Activated T-helper 2 cell treated with anti-CD3 and anti-CD28 coated beads, Interferon-gamma antibody, Interleukin-2, Interleukin-4, amounts not matched to agents 10 μg/mL and 5 μg/mL and 100 μg/mL, durations not matched to agents 14 hours and 24 hours and 36 hours (primary cell): ENCODE data around the gene TAF4. TPM values are rescaled to one million over a fixed set of nuclear protein-coding genes. Genes with fewer than 3 reads are reported as not detected.

Experiments
- DNase-seq: peaks from one replicate; pipeline ENCODE4 v3.0.0; 2021; ENCODE audit warnings: low spot score
- H3K27ac Mint-ChIP-seq: one replicate; pipeline ENCODE4 v1.8.0; 2021; ENCODE audit warnings: mixed read lengths
- H3K27me3 Mint-ChIP-seq: one replicate; pipeline ENCODE4 v1.8.0; 2021; ENCODE audit warnings: low read depth, mixed read lengths
- H3K36me3 Mint-ChIP-seq: one replicate; pipeline ENCODE4 v1.8.0; 2021; ENCODE audit warnings: low read depth, mixed read lengths
- H3K4me1 Mint-ChIP-seq: one replicate; pipeline ENCODE4 v1.8.0; 2021; ENCODE audit warnings: low read depth, mixed read lengths
- H3K4me3 Mint-ChIP-seq: one replicate; pipeline ENCODE4 v1.8.0; 2021; ENCODE audit warnings: low read depth, mild to moderate bottlenecking, moderate library complexity, mixed read lengths
- H3K9me3 Mint-ChIP-seq: one replicate; pipeline ENCODE4 v1.8.0; 2021; ENCODE audit warnings: mixed read lengths
- intact Hi-C: fragments of 100-400 bp; cut with micrococcal nuclease; formaldehyde crosslinking; loops from one replicate; pipeline ENCODE4 v1.15.1; 2023
- total RNA-seq: library from RNA; stranded (reverse); gene quantifications from 2 replicates; pipeline ENCODE4 v1.2.3, GENCODE V29; 2022

The TAF4 gene
- total RNA-seq, 1 donor from 2014 or later = 26.9 TPM

DNA sequence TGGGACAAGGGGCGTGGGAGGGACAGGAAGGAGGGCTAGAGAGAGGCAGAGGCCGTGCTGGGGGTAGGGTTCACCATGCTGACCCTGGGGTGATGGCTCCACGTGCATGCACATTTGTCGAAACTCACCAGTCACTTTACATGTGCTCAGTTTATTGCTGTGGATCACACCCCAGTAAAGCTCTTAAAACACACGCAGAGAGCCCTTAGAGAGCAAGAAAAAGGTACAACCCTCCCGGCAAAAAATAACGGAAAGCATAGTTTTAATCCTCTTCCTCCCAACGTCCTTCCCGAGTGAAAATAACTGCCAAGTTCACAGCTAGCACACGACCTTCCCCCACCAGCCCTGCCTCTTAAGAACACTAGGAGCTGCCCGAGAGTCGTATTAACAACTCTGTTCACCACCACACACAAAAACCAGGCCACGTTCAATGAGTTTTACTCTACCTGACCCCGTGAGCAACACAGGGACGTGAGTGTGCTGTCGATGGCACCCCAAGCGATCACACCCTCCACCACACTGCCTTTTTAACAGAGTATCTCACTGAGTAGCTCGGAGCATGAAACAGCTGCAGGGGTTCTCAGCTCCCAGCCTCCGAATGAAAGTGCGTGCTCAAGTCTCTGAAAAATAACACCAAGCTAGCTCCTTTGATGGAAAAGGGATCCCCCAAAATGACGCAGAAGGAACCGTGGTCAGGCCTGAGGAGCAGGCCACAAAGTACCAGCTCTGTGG is 39.7 kb downstream of the TAF4 start:
- intact Hi-C loops = no loop called here
- H3K4me1 Mint-ChIP-seq = peaks cover 12% of the 10 kb centered on the region
- H3K27me3 Mint-ChIP-seq = no peaks in the 10 kb centered on the region
- H3K36me3 Mint-ChIP-seq = peaks cover 4% of the 10 kb centered on the region
- H3K27ac Mint-ChIP-seq = no peak overlapping the region
- DNase-seq = no peak
- no peaks in the 10 kb centered on the region for H3K9me3 Mint-ChIP-seq
- H3K4me3 Mint-ChIP-seq = no peak overlapping the region

DNA sequence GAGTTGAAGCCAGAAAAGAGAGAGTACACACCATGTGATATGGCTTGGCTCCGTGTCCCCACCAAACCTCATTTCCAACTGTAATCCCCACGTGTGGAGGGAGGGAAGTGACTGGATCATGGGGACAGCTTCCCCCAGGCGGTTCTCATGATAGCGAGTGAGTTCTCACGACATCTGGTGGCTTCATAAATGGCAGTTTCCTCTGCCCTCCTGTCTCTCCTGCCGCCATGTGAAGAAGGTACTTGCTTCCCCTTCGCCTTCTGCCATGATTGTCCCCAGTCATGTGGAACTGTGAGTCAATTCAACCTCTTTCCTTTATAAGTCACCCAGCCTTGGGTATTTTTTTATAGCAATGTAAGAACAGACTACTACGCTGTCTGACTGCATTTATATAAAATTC is 40.3 kb downstream of the TAF4 start:
- Mint-ChIP-seq H3K4me3 (no peak overlapping the region), H3K36me3 (peaks cover 4% of the 10 kb centered on the region), H3K27ac (no peak overlapping the region), H3K9me3 (no peaks in the 10 kb centered on the region), H3K27me3 (no peaks in the 10 kb centered on the region), H3K4me1 (peaks cover 6% of the 10 kb centered on the region)
- no peak for DNase-seq
- intact Hi-C loops = no loop called here

DNA sequence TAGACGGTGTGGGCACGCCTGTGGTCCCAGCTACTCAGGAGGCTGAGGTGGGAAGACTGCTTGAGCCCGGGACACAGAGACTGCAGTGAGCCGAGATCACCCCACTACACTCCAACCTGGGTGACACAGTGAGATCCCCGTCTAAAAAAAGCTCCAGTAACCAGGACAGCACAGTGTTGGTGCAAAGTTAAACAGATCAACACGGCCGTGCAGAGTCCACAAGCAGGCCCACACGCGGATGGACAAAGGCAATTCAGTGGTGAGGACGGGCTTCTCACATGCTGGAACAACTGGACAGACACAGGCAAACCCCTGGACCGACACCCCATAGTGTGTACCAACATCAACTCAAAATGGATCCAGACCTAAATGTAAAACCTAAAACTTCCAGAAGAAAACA is 41.7 kb downstream of the TAF4 start:
- Mint-ChIP-seq H3K9me3 (no peaks in the 10 kb centered on the region), H3K4me3 (no peak overlapping the region), H3K27ac (no peak overlapping the region), H3K36me3 (peaks cover 4% of the 10 kb centered on the region), H3K4me1 (peaks cover 6% of the 10 kb centered on the region), H3K27me3 (no peaks in the 10 kb centered on the region)
- DNase-seq = no peak
- intact Hi-C loops = no loop called here

DNA sequence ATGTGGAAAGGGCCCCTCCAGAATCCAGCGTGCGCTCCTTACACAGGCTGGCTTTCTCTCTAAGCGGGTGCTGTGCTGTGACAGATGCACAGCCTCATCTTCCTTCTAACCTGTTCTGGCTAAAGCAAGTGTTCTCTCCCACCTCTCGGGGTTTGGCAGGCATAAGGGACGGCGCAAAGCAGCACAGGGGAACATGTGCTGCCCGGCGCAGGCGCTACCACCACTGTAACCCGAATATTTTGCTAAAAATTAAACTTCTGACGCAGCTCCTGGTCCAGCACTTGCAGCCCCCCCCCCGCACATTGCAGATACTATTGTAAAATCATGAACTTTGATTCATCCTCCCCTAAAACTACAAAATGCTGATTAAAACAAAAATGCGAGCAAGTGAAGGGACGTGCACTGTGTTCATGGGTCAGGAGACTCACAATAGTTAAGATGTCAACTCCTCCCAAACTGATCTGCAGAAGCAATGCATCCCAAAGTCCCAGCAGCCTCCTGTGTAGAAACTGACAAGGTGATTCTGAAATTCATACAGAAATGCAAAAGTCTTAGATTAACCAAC is 43.0 kb downstream of the TAF4 start:
- intact Hi-C loops = no loop called here
- no peaks in the 10 kb centered on the region for H3K27me3 Mint-ChIP-seq

DNA sequence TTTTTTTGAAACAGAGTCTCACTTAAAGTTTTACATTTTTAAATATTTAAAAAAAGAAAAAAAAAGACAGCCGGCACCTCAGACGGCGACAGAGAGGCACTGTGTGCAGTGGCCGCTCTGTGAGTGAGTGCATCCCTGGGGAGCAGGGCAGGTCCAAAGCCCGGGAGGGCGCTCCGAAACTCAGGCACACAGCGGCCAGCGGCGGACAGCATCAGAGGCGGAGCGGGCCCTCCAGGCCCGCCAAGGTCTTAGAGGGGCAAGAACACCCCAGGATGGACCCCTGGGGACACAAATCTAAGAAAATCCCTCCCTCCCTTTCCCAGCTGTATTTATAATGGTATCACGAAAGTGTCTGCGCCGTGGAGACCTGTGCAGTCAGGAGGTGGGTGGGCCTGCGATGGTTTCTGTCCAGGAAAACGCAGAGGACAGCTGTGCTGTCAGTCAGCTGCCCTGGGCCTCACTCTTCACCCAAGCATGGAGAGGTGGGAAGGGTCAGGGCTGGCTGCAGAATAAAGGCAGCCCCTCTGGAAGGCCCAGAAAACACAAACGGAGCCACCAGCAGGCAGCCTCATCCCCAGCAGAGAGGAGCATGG is 43.8 kb downstream of the TAF4 start:
- Mint-ChIP-seq H3K27ac (no peak overlapping the region), H3K27me3 (no peaks in the 10 kb centered on the region), H3K36me3 (peaks cover 3% of the 10 kb centered on the region), H3K9me3 (no peaks in the 10 kb centered on the region), H3K4me3 (no peak overlapping the region), H3K4me1 (peaks cover 6% of the 10 kb centered on the region)
- intact Hi-C loops = no loop called here
- DNase-seq = no peak

More for the DNA sequence above, 43.0 kb downstream of the TAF4 start:
- peaks cover 6% of the 10 kb centered on the region for H3K4me1 Mint-ChIP-seq
- no peak for DNase-seq
- no peaks in the 10 kb centered on the region for H3K9me3 Mint-ChIP-seq
- H3K4me3 Mint-ChIP-seq = no peak overlapping the region
- H3K36me3 Mint-ChIP-seq = peaks cover 4% of the 10 kb centered on the region
- no peak overlapping the region for H3K27ac Mint-ChIP-seq

DNA sequence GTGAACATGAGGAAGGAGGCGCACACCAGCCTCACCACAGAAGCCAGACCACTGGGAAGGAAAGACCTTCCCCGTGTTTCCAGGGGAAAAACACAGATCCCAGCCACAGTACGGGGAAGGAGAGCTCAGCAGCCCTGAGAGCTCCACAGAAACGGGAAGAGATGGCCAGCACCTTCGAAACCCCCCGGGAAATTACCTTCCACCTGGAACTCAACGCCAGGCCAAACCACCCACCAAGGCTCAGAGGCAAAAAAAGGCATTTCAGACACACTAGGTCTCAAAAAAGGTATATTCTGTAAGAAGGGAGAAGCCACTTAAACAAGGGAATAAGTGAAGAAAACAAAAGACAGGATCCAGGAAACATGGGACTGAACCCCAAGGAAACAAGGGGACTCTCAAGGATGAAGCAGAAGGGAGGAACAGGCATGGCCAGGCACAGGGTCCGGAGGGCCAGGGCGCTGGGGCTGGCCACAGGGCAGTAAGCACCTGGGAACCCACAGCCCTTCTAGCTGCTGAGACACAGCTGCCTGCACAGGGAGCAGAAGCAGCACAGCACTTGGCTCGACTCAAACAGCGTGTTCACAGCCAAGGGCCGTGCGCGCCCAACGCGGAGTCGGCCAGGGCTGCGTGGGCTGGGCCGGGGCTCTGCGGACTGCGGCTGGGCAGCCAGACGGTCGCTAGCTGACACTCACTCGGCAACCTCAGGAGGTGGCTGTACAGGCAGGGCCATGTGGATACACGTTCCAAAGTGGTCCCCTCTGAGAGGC is 44.6 kb downstream of the TAF4 start:
- H3K27ac Mint-ChIP-seq = no peak overlapping the region
- peaks cover 6% of the 10 kb centered on the region for H3K4me1 Mint-ChIP-seq

DNA sequence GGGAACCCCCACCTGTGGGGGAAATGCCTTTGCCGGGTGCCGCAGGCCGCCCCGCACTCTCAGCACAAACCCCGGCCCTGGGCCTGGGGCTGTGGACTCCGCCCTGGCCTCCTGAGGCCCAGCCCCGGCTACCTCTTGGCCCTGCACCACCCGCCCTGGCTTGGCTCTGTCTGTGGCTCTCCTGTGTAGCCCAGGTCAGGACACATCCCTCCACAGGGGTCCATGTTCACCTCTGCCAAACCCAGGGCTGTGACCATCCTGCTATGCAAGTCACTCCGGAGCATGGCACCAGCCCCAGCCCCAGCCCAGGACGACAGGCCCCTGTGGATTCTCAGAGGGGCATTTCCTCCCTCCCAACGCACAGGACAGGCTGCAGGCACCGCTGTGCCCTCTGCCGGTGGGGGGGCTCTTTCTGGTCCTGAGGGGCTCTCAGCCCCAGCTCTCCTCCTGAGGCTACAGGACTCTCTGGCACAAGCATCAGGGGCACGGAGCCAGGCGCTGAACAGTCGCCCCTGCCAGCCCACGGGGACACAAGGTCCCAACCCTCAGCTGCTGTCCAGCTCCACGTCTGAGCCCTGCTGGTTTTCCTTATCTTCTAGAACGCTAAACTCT is 45.7 kb downstream of the TAF4 start:
- Mint-ChIP-seq H3K27me3 (no peaks in the 10 kb centered on the region), H3K4me1 (no peaks in the 10 kb centered on the region), H3K27ac (no peak overlapping the region), H3K36me3 (no peaks in the 10 kb centered on the region), H3K4me3 (no peak overlapping the region), H3K9me3 (no peaks in the 10 kb centered on the region)
- intact Hi-C loops = no loop called here
- DNase-seq = no peak

More for the DNA sequence above, 44.6 kb downstream of the TAF4 start:
- intact Hi-C loops = no loop called here
- Mint-ChIP-seq H3K27me3 (no peaks in the 10 kb centered on the region), H3K4me3 (no peak overlapping the region), H3K36me3 (no peaks in the 10 kb centered on the region), H3K9me3 (no peaks in the 10 kb centered on the region)
- no peak for DNase-seq

DNA sequence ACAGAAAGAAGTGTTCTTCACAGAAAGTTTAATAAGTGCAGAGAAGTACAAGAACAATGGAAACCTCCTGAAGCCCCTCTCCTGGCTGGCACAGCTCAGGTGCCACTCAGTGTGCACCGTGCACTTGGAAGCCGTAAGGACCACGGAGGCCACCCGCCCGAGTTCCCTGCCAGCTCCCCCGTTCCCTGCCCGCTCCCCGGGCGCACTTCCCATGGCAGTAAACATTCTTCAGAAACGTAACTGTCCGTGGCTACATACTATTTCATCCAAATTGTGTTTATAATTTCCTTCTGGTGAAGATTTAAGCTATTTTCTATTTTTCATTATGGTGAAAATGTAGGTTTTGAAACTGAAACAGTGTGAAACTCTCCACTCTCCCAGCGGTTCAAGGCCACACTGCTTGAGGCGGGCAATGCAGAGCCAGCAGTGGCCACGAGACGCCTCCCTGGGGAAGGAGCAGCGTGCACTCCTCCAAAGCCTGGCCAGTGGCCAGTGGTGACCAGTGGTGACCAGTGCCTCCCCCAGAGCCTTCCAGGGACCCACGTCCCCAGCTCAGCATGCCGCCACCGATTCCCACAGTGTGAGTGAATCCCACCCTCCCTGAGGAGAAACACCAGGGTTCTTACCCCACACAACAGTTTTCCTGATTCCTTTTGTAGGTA is 46.4 kb downstream of the TAF4 start:
- intact Hi-C loops = no loop called here
- Mint-ChIP-seq H3K4me3 (no peak overlapping the region), H3K27ac (no peak overlapping the region), H3K4me1 (no peaks in the 10 kb centered on the region), H3K9me3 (no peaks in the 10 kb centered on the region), H3K36me3 (no peaks in the 10 kb centered on the region), H3K27me3 (no peaks in the 10 kb centered on the region)
- DNase-seq = no peak

DNA sequence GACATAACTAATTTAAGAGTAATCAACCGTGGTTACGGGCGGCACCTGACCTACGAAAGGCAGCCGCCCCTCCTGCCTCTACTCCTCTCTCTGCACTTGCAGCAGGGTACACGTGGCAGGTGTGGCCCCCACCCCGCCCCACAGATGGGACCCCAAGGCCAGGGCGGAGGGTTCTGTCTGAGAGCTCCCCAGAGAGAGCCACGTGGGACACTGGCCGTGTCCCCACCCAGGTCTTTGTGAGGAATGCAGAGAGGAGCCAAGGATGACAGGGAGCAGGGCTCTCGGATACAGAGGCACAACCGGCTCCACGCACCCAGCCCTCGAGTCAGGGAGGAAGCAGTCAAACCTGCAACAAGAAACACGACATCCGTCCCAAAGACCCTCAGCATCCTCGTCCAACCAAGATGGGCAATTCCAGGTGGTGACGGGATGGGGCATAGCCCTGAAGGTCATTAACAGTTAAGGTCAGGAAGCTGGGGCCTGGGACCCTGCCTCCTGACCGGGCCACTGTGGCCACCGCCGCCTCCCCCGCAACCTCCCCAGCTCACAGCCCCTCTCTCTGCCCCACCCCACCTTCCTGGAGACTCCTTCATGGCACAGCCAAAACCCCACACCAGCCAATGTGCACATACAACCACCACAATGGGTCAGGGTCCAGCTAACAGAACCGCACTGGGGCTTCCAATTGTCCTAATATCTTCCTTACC is 47.1 kb downstream of the TAF4 start:
- no peak for DNase-seq
- no peaks in the 10 kb centered on the region for H3K27me3 Mint-ChIP-seq
- no peak overlapping the region for H3K27ac Mint-ChIP-seq
- no peaks in the 10 kb centered on the region for H3K36me3 Mint-ChIP-seq
- H3K4me3 Mint-ChIP-seq = no peak overlapping the region
- no peaks in the 10 kb centered on the region for H3K9me3 Mint-ChIP-seq
- intact Hi-C loops = no loop called here
- no peaks in the 10 kb centered on the region for H3K4me1 Mint-ChIP-seq

DNA sequence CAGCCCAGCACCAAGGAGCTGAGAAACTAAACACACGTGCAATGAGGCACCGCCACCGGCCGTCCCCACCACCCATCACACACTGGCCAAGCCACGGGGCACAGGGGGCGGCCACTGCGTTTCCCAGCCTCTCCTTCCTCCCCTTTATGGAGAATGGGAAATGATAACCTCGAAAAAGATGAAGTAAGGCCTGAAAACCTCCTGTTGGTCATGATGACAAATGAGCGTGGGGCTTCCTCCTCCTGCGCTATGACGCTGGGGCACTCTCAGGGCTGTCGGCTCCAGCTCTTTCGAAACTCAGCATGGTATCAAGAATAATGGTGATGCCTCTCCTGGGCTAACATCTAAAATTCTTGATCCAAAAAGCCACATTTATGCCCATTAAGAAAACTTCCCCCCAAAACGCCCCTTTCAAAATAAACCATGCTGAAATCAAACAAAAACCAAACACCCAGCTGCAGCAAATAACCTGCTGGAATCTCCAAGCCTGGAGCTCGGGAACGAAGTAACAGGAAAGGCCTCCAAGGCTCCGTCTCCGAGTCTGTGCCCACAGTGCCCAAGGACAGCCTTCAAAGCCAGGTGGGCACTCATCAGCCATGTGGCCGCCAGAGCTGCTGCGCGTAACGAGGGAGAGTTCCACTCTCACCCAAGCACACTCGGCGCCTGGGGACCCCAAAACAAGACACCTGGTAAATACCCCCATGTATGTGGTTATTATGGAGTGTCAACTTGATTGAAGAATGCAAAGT is 50.0 kb downstream of the TAF4 start:
- H3K9me3 Mint-ChIP-seq = no peaks in the 10 kb centered on the region

DNA sequence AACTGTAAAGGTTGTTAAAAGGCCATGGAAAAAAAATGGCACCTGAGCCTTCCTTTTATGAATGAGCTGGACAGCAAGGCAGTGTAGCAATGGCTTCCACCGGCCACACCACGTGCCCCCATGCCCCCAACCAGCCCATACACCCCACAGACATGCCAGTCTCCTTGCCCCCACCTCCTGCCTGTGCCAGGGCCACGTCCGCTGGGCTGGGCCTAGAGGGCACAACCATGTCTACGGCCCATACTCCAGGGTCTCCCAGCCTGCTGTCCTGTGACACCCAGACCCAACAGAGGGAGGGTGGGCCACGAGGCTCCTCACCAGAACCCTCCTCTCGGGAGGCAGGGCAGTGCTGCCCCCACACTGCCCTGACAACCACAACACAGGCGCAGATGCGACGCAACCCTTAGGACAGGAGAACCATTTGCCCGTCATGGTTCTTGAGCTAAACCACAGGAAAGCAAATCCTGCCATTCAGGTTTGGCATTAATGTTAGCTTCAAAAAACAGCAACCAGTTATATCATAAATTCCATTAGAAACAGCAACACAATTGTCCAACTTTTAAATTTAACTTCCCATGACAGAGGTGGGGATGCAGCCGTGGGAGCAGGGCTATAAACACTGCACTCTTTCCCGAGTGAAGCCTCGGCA is 50.7 kb downstream of the TAF4 start:
- peaks cover 3% of the 10 kb centered on the region for H3K4me1 Mint-ChIP-seq
- peaks cover 5% of the 10 kb centered on the region for H3K36me3 Mint-ChIP-seq
- no peaks in the 10 kb centered on the region for H3K27me3 Mint-ChIP-seq
- no peaks in the 10 kb centered on the region for H3K9me3 Mint-ChIP-seq
- H3K4me3 Mint-ChIP-seq = no peak overlapping the region
- DNase-seq = no peak
- H3K27ac Mint-ChIP-seq = no peak overlapping the region
- intact Hi-C loops = loop anchor here (5.0 kb wide), 2 partner anchors 127 to 287 kb away; partner anchors contain the start of genes ADRM1, PSMA7 and SS18L1

More for the DNA sequence above, 50.0 kb downstream of the TAF4 start:
- Mint-ChIP-seq H3K36me3 (peaks cover 5% of the 10 kb centered on the region), H3K27ac (no peak overlapping the region), H3K4me3 (no peak overlapping the region), H3K4me1 (peaks cover 3% of the 10 kb centered on the region), H3K27me3 (no peaks in the 10 kb centered on the region)
- DNase-seq = no peak
- intact Hi-C loops = no loop called here
